ENCODE results near the gene GLT8D1.

GLT8D1 gene

DNA sequence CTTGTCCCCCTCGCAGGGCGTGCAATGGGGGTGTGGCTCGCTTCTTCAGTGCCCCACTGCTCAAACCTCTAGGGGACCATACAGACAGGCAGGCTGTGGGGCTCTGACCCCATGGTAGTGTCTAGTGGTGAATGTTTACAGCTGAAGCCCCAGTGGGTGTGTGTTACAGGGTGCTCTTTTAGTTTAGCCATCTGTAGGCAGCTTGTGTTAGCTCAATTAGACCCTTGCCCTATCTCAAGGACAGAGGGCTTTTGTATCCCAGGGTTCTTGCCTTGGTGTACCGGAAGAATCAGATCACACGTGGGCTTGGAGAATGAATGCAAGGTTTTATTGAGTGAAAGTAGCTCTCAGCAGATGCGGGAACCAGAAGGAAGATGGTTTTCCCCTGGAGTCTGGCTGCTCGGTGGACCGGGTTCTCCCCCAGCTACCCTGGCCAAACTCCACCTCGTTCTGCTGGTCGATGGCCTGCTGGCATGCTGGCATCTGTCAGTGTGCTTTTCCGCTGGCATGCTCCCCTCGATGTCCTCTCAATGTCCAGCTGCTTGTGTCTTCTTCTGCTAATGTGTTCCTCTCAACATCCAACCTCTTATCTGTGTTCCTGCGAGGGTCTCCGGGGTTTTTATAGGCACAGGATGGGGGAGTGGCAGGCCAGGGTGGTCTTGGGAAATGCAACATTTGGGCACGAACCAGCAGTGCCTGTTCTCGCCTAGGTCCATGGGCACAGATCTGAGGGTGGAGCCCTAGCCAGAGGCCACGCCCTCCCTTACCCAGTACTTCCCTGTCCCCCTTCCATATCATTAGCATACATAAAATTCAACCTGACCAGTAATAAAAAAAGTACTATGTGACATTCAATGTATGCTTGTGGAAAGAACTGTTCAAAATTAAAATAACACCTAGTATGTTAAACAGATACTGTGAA lies 7.0 kb upstream of the GLT8D1 start:
- no peak for DNase-seq

DNA sequence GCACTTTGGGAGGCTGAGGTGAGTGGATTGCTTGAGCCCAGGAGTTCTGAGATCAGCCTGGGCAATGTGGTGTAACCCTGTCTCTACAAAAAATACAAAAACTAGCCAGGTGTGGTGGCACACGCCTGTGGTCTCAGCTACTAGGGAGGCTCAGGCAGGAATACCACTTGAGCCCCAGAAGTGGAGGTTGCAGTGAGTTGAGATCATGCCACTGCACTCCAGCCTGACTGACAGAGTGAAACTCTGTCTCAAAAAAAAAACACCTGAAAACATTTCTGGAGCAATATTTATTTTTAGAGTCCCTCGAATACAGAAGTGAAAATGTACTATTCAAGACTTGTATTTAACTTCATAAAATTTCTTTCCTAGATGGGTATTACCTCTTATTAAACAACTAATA lies 4.9 kb upstream of the GLT8D1 start:
- no peak for DNase-seq

GRCh38 chr3:52707585-52707984 lies 2.0 kb upstream of the GLT8D1 start:
- no peak for DNase-seq

DNA sequence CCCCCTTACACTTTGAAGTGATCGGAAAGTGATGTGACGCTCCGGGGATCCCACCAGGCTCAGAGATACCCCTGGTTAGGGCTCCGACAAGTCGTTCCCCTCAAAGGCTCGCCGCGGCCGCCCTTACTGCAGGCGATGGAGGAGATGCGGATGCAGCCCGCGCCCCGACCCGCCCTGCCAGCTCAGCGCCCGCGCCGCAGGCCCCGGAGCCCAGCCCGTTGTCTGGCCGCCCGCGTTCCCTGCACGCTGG lies 228 bp downstream of the GLT8D1 start:
- DNase-seq = no peak

GRCh38 chr3:52704611-52705437 lies 767 bp downstream of the GLT8D1 start:
- DNase-seq = no peak

GRCh38 chr3:52703341-52703740 lies 2.2 kb downstream of the GLT8D1 start:
- DNase-seq = no peak

DNA sequence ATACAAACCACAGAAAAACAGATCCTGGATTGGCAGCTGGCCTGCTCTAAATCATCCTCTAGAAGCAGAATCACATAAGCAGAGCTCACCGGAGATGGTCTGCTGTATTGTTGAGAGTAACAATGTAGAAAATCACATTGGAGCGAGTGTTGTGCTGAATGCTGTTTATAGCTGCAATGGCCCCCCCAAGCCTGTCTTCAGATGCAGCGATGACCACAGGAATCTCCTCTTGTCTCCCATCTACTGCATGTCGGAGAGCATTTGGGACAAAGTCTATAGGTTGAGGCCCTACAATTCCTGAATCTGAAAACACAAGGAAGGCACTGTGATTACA lies 8.0 kb downstream of the GLT8D1 start:
- DNase-seq = no peak

- DNase-seq = no peak
Observed at GRCh38 chr3:52696830-52697631, 8.6 kb downstream of the GLT8D1 start.

DNA sequence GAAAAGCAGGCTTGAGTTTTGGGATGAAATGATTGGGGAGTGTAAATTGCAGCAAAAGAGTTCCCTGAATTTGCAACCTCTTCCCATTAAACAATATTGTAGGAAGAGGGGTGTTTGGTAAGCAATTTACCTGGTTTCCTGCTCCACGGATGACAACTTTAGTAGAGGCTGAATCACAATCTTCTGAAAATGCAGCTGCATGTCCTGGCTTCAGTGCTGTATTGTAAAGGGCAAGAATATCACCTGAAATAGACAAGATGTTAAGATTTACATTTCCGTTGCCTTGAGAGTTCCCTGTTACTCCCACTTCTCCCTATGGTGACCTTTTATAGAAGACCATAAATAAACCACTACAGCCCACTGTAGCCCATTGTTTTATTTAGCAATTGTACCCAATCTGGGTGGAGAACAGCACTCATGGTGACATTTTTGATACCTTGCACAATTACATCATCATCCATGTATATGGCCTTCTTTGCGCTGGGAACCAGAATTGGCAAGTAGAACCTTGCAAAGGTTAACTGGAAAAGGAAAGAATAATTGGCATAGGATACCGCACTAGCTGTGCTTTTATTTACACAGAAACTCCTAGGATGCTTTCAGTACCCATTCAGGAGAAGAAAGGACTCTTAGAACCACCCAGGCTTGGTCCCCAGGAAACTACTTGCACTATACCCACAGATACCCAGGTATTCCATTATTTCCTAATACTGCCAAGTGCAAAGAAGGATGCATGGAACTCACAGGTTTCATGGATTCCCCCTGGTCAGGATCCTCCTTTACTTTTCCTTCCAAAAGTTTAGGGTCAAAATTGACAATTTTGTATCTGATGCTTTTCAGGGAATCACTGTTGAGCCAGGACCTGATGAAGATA lies 9.6 kb downstream of the GLT8D1 start:
- no peak for DNase-seq

GRCh38 chr3:52694528-52695189 lies 10.9 kb downstream of the GLT8D1 start:
- DNase-seq = no peak

- no peak for DNase-seq
Observed at GRCh38 chr3:52693071-52693470, 12.5 kb downstream of the GLT8D1 start.

DNA sequence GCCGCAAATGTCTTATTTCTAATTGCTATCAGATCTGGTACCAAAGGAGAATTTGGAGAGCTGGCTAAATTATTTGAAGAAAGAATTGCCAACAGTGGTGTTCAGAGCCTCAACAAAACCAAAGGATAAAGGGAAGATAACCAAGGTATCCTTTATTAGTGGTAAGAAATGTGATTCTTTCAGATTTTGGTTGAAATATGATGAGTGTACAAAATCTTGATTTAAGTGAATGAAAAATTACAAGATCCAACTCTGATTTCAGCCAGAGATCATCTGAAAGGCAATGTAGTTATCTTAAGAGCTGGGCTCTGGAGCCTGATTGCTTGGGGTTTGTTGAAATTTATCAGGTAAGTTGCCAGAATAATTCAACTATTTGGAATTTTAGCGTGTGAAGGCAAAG lies 15.0 kb downstream of the GLT8D1 start:
- DNase-seq = no peak

DNA sequence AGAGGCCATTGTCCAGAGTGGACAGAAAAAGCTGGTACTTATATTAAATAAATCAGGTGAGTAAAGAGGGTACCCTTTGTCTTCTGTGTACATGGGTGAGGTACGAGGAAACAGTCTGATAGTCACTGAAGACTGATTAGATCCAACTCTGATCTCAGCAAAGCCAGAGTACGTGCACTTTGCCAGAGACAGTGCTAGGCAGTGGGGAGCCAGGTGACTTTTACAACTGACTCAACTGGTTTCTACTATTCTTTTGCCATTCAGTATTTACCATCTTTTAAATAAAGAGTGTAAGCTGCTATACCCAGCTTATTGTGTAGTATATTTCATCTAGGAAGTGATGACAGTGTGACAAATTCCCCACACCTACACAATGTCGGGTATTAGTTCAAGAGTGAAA lies 16.4 kb downstream of the GLT8D1 start:
- DNase-seq = no peak

- DNase-seq = no peak
Observed at GRCh38 chr3:52688266-52688665, 17.3 kb downstream of the GLT8D1 start.

- DNase-seq = peak; percentile 69 to 77
Observed at GRCh38 chr3:52685709-52686691, 19.6 kb downstream of the GLT8D1 start, which contains the start of the genes GNL3 and PBRM1. GNL3 (plus strand) TSS chr3:52686032; CDS start chr3:52686093, 61 bp downstream. PBRM1 (minus strand) TSS chr3:52685913.

DNA sequence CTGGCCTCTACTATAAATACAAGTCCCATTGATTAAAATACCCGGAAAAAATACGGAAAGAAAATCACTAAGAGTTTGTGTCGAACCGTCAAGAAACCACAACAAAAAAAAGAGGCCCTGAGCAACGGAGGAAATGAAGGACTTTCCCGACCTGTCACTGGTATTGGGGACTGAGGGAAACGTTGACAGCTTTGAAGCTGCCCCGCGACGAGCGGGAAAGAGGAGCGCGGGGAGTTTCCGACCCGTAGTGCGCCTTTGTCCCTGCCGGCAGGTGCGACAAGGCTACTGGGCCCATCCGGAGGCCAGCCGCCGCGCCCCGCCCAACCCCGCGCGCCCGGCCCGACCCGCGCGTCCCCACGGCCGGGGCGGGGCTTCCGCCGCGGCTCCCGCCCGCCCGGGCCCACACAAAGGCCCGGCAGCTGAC lies 20.3 kb downstream of the GLT8D1 start:
- peak in 1 of 2 experiments; percentile 47 for DNase-seq

- DNase-seq = no peak
Observed at GRCh38 chr3:52684184-52684583, 21.4 kb downstream of the GLT8D1 start.

DNA sequence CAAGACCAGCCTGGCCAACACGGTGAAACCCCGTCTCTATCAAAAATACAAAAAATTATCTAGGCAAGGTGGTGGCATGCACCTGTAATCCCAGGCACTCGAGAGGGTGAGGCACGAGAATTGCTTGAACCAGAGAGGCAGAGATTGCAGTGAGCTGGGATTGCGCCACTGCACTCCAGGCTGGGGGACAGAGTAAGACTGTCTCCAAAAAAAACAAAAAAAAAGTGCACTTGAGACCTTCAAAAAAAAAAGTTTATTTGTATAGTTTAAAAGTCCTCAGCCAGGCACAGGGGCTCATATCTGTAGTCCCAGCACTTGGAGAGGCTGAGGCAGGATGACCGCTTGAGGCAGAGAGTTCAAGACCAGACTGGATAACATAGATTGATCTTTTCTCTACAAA lies 22.0 kb downstream of the GLT8D1 start:
- no peak for DNase-seq

GRCh38 chr3:52682016-52682415 lies 23.6 kb downstream of the GLT8D1 start:
- DNase-seq = peak in 1 of 2 experiments; percentile 34

GRCh38 chr3:52681596-52681995 lies 24.0 kb downstream of the GLT8D1 start:
- no peak for DNase-seq
